DMS 273 (cell line): ENCODE measurements around the gene GPR137B.
"Not testable (repeated sequence)": the region's sequence is repeated elsewhere in the genome, so short reads cannot be mapped to it uniquely, and the experiment has no call there.

Experiments
- DNase-seq: peaks from one replicate; lab custom pipeline; 2025; ENCODE audit not compliant: unreplicated experiment; lab: John Stamatoyannopoulos, UW

The GPR137B gene

GRCh38 chr1:236143104-236143948 is 987 bp downstream of the GPR137B start:
- DNase-seq = peak; percentile 50

DNA sequence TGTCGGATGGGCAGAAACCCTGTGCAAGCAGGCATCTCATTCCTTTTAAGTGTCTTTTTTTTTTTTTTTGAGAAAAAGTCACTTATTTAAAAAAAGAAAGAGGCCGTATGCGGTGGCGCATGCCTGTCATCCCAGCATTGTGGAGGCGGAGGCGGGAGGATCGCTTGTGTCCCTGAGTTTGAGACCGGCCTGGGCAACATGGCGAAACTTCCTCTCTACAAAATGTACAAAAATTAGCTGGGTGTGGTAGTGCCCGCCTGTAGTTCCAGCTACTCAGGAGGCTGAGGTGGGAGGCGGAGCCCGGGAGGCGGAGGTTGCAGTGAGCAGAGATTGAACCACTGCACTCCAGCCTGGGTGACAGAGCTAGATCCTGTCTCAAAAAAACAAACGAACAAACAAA is 1.7 kb downstream of the GPR137B start:
- no peak for DNase-seq

DNA sequence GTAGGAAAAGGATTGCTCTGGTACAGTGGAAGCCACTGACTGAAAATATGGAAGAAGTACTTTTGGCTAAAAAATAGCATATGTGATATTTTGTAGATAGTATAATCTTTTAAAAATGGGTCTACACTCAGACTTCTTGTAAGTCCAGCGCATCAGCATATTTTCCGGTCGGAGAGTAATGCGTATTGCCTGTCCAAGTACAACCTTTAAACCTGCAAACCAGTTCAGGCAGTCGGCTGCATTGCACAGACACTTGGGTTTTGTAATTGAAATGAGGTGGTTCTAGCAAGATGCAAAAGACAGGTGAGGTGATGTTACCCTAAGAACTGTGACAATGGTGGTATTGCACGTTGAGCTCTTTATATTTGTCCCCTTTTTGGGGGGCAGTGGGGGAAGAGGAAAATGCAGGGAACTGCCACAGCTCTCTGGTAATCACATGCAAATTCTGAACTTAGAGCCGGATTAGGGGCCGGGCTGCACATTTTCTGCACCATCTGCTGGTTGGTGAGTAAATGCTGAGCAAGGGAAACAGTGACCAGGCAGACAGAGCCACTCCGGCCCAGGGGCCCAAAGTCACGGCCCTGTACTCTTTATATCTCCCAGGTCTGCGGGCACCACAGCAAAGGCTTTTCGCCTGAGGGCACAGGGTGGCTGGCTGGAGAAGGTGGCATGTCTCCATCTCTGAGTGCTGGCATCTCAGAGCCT is 2.3 kb downstream of the GPR137B start:
- peak; percentile 52 for DNase-seq

GRCh38 chr1:236147068-236147467 is 4.7 kb downstream of the GPR137B start:
- no peak for DNase-seq

GRCh38 chr1:236147521-236148469 is 5.5 kb downstream of the GPR137B start:
- no peak for DNase-seq

DNA sequence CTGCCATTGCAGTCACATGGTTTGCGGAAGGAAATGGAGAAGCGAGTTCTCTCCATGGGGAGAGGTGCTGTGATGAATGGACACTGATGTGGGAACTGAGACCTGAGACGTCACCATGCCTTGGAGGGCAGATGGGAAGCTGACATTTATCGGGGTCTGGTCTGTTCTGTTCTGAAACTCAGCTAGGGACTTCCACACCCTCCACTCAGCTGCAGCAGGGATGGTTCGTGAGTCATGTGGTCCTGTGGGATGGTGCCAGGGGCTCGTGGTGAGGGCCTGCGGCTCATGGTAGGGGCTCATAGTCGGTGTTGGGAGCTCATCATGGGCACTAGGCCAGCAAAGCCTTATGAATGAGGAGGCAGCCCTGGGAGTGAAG is 6.1 kb downstream of the GPR137B start:
- DNase-seq = no peak

- DNase-seq = no peak
These were observed 6.8 kb downstream of the GPR137B start for GRCh38 chr1:236149003-236149595.

- no peak for DNase-seq
These were observed 7.4 kb downstream of the GPR137B start for GRCh38 chr1:236149696-236150228.

DNA sequence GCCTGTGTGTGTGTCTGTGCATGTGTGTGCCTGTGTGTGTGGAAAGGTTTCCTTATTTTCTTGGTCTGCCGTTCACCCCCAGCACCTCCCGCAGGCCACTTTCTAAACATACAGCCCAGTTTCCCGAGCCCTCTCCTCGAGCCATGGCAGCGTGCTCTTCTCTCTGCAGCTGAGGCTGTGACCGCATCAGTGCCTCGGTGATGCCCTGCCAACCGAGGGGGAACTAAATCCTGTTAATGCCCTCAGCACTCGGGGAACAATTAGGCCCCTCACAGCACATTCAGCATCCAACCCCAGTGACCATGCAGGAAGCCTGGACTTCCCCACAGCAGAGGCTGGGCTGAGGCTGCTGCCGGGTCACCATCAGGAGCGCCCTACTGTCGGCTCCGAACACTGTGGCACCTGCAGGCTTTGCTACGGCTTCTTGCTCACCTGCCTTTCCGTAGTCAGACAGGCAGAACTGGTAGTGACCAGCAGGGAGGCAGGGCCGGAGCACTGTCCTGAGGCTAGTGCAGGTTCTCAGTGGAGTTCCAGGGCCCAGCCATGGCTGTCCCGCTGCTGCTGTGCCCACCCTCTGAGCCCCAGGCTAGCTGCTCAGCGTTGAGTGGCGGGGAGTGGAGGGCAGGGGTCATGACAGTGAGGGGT is 8.1 kb downstream of the GPR137B start:
- no peak for DNase-seq

- no peak for DNase-seq
These were observed 8.6 kb downstream of the GPR137B start for GRCh38 chr1:236150986-236151385.

DNA sequence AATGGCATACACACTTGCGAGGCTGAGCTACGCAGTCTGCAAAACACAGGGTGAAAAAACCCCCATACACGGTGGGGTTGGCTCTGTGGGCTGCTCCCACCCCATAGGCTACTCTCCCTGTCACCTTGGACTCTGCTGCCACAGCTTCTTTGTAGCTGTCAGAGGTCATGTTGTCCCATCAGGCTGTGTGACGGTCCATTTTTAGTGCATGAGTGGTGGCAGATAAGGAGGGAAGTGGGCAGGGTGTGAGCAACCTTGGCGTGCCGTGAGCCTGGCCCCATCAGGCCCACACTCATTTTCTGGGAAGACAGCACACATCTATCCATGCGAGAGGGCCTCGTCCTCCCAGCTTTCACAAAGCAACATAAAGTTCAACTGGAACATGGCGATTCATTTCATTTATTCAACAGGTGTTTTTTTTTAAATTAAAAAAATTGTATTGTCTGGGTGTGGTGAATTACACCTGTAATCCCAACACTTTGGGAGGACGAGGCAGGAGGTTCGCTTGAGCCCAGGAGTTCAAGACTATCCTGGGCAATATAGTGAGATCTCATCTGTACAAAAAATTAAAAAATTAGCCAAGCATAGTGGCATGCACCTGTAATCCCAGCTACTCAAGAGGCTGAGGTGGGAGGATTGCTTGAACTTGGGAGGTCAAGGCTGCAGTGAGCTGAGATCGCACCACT is 9.5 kb downstream of the GPR137B start:
- DNase-seq = no peak

- DNase-seq = no peak
These were observed 11.8 kb downstream of the GPR137B start for GRCh38 chr1:236154126-236154525.

DNA sequence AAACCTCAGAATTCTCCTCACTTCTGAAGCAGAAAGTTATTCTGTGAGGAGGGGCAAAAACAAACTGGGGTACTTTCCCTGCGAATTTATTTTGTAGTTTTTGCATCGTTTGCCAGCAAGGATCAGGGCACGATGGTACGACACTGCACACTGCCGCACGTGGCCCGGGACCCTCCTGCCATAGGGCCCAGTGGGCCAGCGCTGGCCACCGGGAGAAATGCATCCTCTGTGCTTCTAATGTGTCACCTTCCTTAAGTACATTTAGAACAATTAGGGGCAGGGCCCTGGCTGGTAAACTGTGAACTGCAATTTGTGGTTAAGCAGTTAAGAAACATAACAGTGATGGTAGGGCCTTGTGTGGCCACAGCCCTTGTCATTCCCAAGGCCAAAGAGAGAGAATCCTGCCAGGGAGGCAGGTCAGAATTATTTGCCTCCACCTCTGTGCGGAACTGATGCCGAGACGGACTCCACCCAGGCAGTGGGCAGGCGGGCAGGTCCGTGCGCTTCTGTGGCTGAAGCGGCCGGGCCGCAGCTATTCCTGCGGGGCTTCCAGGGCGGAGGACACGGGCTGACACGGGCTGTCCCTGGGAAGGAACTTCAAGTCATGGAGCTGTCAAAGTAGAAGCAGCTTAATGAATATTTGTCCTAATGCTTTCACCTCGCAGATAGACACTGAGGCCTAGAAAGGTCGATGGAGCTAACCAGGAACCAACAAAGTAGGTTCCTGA is 12.5 kb downstream of the GPR137B start:
- DNase-seq = no peak

DNA sequence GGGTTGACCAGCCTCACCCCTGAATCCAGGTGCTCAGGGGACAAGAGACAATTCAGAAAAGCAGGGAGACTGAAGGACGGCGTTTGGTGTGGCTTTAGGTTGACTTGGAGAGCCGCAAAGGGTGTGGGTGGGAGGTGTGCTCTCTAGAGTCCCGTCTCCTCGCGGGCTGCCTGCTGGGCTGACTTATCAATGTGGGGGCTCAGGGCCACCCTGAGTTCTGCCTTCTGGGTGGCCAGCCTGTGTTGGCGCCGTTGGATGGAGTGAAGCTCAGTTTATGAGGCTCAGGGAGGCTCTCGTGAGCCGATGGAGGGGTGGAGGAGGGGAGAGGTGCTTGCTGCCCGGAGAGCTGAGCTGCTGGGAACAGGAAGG is 13.0 kb downstream of the GPR137B start:
- no peak for DNase-seq

DNA sequence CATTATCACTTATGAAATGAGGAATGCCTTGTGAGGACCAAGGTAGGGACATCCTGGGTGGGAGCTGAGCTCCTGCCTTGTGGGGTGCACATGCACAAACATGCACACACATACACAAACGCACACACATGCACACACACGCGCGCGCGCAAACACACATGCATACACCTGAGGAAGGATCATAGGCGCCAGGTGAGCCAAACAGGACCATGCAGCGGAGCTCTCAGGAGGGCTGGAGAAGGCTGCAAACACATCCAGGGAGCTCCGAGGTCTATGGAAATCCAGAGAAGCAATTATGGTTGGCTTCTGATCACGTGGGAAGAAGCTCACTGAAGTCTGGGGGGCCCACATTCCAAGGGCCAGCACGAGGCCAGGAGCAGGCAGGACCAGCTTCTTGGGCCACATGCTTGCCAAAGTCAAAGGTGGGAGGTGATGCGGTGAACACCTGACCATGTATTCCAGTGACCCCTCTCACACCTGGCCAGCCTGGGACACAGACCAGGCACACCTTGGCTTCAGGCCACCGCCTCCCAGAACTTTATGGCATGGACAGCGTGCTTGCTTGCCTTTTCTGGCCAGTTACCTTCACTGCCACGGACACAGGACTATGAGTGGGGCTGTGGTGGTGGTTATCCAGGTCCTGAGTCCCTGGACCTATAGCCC is 13.6 kb downstream of the GPR137B start:
- DNase-seq = no peak

GRCh38 chr1:236156512-236157208 is 14.3 kb downstream of the GPR137B start:
- DNase-seq = no peak

- DNase-seq = not testable (repeated sequence)
These were observed 15.7 kb downstream of the GPR137B start for GRCh38 chr1:236158072-236158471.

- no peak for DNase-seq
These were observed 16.4 kb downstream of the GPR137B start for GRCh38 chr1:236158719-236159118.
